GM21360 (cell line): ENCODE results near the gene GPER1.
"Not testable (repeated sequence)": the region's sequence is repeated elsewhere in the genome, so short reads cannot be mapped to it uniquely, and the experiment has no call there.

Source experiments
- ATAC-seq: cut with Tn5 transposase; IDR thresholded peaks from one replicate; pipeline ENCODE4 v1.9.1; 2021; ENCODE audit warnings: mild to moderate bottlenecking, moderate library complexity; ENCODE audit not compliant: unreplicated experiment

Gene GPER1

GRCh38 chr7:1116383-1117008 lies 28.6 kb downstream of the GPER1 start:
- not testable (repeated sequence) for ATAC-seq

- no peak for ATAC-seq
These were observed 29.5 kb downstream of the GPER1 start for GRCh38 chr7:1117321-1117928.

DNA sequence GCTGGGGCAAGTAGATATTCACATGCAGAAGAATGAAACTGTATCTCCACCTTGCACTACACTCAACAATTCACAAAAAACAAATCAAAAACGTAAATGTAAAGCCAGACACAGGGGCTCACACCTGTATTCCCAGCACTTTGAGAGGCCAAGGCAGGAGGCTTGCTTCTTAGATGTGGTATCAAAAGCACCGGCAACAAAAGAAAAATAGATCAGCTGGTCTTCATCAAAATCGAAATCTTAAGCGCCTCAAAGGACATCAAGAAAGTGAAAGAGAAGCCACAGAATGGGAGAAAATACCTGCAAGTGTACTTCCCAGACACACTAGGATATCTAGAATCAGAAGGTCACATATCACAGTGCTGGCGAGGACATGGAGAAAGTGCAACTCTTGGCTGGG lies 31.3 kb downstream of the GPER1 start:
- no peak for ATAC-seq

DNA sequence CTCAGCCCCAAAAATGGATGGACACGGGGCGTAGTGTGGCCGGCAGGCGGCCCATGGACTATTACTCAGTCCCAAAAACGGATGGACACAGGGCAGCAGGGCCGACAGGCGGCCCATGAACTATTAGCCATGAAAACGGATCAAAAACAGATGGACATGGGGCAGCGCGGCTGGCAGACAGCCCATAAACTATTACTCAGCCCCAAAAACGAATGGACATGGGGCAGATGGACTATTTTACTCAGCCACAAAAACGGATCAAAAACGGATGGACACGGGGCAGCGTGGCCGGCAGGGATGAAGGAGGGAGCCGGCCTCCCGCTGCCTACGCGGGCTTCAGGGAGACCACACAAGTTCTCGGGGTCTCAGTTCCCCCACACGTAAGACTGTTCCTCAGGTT lies 32.9 kb downstream of the GPER1 start:
- no peak for ATAC-seq

DNA sequence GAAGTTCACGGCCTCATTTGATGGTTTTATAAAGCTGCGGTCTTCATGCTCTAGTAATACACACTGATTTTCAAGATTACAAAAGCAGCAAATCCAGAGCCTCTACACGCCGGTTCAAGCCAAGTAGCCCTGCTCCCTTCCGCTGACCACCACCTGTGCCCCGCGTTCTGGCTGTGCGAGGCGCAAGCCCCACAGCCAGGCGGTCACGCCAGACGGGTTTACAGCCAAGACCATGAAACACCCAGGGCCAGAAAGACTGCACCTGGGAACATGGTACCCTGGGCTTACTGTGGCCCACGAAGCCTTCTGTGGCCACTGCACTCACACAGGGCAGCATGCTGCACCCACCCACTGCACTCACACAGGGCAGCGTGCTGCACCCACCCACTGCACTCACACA lies 33.6 kb downstream of the GPER1 start:
- ATAC-seq, result no peak

DNA sequence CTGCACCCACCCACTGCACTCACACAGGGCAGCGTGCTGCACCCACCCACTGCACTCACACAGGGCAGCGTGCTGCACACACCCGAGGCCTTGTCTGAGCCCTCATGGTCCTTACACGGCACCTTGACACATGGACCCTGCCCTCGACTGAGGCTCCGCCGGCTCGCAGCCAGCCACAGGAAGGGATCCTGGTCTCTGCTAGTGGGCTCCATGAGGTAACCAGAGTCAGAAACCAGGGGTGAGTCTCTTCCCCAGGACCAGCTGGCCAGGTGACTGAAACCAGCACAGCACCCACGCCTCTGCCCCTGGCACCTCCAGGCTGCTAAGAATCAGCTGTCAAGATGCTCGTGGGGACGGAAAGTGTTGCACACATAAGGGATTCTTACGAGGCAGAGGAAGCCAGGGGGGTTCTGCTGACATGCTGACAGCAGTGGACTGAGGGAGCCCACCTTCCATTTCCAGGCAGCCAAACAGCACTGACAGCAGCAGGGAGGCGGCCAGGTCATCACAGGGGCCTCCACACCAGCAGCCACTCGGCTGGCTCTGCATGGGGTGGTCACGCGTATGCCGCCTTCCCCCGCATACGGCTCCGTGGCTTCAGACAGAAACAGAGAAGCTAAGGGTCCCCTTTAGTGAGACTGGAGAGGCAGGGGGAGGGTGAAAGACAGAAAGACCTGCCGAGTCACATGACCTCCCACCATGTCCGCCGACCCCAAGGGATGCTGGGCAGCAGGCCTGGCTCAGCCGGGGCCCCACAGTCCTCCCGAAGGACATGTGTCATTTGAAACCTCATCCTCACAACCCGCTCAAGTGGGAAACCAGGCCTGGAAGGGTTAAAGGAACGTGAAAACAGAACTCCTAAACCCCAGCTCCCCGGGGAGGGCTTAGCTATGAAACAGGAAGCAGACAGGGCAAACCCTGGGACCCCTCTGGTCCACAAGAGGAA lies 34.2 kb downstream of the GPER1 start:
- no peak for ATAC-seq

GRCh38 chr7:1122832-1123501 lies 35.1 kb downstream of the GPER1 start:
- no peak for ATAC-seq

- no peak for ATAC-seq
These were observed 35.8 kb downstream of the GPER1 start for GRCh38 chr7:1123715-1124114.

DNA sequence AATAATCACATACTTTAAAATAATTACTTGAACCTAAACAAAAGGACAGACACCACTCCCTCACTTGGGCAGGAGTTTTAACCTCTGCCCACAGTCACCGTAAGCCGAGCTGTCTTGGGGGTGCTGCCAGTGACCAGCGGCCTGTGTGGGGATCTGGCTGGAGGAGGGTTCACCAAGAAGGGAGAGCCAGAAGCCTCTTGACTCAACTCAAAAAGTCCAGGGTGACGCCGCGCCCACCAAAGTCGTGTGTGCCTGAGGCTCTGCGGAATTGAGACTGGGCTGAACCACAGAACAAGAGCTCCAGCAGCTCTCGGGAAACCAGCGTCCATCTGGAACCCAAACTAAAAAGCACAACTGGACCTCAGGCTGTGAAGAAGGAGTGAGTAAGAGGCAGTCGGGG lies 36.3 kb downstream of the GPER1 start:
- ATAC-seq, result no peak

DNA sequence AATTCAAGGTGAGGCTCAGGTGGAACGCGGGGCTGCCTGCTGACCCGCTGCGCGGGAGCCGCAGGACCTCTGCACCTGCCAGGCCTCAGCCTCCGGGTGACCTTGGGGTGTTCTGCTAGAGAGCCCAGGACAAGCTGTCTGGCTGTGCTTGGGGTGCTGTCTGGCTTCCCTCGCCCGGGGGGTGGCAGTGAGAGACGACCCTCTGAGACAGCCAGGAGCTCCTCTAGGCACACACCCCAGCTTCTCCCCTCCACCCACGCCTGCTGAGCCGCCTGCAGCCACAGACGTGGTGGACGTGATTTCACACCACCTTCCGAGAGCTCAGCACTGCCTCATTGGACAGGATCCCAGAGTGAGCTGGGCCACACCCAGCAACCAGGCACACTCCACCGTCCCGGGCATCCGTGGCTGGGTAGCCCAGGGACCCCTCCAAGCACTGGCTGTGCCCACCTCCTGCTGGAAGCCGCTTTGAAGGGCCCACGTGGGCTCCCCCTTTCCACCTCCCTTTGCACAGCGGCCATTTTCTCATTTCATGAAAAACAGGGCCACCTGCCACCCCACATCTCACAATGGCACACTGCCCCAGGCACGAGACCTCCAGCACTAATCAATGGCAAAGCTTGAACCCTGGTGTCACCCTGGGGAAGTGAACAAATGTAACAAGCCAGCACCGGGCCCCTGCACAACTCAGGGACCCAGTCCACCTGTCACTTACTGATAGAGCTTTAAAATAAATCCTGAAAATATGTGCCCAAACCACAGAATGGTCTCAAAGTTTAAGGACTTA lies 37.1 kb downstream of the GPER1 start:
- no peak for ATAC-seq

DNA sequence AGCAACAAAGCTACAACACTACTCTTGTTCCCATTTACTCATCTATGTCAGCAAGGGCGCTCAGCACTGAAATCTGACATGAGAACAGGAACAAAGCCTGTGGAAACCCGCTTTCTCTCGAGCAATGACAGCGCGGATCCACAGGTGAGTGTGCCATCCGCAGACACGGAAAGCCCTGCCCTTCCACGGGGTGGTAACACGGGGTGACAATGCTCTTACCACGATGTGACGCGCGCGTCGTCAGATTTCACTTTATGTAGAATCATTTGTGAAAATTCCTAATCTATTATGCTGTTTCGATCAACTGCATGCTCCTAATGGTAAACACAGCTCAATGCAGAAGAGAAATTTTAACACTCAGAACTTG lies 37.7 kb downstream of the GPER1 start:
- ATAC-seq, result no peak

- ATAC-seq, result no peak
These were observed 39.1 kb downstream of the GPER1 start for GRCh38 chr7:1127001-1127400.

- no peak for ATAC-seq
These were observed 41.5 kb downstream of the GPER1 start for GRCh38 chr7:1129431-1129830.

- no peak for ATAC-seq
These were observed 42.4 kb downstream of the GPER1 start for GRCh38 chr7:1130021-1130990.

GRCh38 chr7:1131471-1132265 lies 43.8 kb downstream of the GPER1 start:
- no peak for ATAC-seq

- ATAC-seq, result no peak
These were observed 47.0 kb downstream of the GPER1 start for GRCh38 chr7:1134951-1135350.

DNA sequence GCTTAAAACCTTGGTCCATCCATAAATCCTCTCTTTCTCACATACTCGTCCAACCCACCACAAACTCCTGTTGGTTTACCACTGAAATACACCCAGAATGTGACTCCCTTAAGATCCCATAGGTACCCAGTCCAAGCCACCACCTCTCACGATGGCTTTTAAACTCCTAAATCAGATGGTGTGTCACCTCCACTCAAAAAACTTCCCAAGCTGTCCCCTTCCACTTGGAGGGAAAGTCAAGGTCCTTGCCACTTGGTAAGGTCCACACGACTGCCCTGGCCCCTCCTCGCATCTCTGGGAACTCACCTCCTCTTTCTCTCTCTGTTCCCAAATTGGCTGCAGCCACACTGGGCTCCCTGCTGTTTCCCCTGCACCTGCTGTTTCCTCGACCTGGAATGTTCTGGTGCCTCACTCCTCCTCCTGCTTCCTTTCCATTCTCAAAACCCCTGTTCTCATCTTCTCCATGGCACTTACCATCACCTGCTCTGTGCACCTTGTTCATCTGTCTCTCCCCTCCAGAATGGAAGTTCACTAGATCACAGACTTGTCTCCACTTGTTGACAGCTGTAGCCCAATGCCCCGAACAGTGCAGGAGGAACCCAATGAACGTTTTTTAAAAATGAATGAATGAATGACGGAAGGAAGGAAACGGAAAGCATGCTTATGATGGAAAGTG lies 49.1 kb downstream of the GPER1 start:
- ATAC-seq, result no peak

- peak; percentile 58 for ATAC-seq
These were observed 49.7 kb downstream of the GPER1 start for GRCh38 chr7:1137517-1138167.
